Activated naive CD8-positive, alpha-beta T cell treated with anti-CD3 and anti-CD28 coated beads, Interleukin-2, amount 50 U/mL, for 24 hours (primary cell): ENCODE data around the gene IL15.
"Not testable (repeated sequence)": the region's sequence is repeated elsewhere in the genome, so short reads cannot be mapped to it uniquely, and the experiment has no call there.

Experiments used
- ATAC-seq: fragments of 150-1000 bp; cut with Tn5 transposase; one replicate; pipeline ENCODE4 v1.10.0; 2021
- DNase-seq: peaks from one replicate; pipeline ENCODE4 v3.0.0; 2021
- H3K27ac Mint-ChIP-seq: one replicate; pipeline ENCODE4 v1.8.0; 2021; ENCODE audit warnings: mild to moderate bottlenecking, mixed read lengths
- H3K27me3 Mint-ChIP-seq: one replicate; pipeline ENCODE4 v1.8.0; 2021; ENCODE audit warnings: mixed read lengths
- H3K36me3 Mint-ChIP-seq: one replicate; pipeline ENCODE4 v1.8.0; 2021; ENCODE audit warnings: low read depth, mixed read lengths
- H3K4me1 Mint-ChIP-seq: one replicate; pipeline ENCODE4 v1.8.0; 2021; ENCODE audit warnings: mixed read lengths
- H3K4me3 Mint-ChIP-seq: one replicate; pipeline ENCODE4 v1.8.0; 2021; ENCODE audit warnings: mild to moderate bottlenecking, moderate library complexity, mixed read lengths
- H3K9me3 Mint-ChIP-seq: one replicate; pipeline ENCODE4 v1.8.0; 2021; ENCODE audit warnings: mixed read lengths

IL15 gene

GRCh38 chr4:141660880-141661279 is 24.5 kb downstream of the IL15 start:
- Mint-ChIP-seq H3K4me3 (no peak overlapping the region), H3K9me3 (no peaks in the 10 kb centered on the region), H3K27ac (no peak overlapping the region), H3K36me3 (no peaks in the 10 kb centered on the region), H3K4me1 (peaks cover 4% of the 10 kb centered on the region), H3K27me3 (no peaks in the 10 kb centered on the region)
- ATAC-seq (no peak), DNase-seq (no peak)

GRCh38 chr4:141668200-141668910 is 32.0 kb downstream of the IL15 start:
- no peak overlapping the region for H3K27ac Mint-ChIP-seq

DNA sequence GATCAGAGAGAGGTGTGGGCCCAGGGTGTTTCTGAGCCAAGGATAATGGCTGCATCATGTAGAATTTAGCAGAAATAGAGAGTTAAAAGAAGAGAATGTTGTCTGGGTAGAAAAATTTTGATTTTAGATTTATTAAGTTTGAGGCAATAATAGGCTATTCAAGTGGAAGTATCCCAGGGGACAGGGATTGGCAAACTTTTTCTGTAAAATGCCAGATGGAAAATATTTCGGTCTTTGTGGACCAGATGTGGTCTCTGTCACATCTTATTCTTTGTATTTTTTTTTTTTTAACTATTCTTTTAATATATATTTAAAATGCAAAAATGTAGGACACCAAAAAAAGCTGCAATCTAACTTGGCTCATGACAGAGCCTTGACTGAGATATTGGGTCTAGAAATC is 33.1 kb downstream of the IL15 start:
- H3K36me3 Mint-ChIP-seq, result peaks cover 3% of the 10 kb centered on the region
- ATAC-seq (no peak), DNase-seq (no peak)
- H3K9me3 Mint-ChIP-seq, result no peaks in the 10 kb centered on the region
- H3K4me3 Mint-ChIP-seq, result no peak overlapping the region
- no peaks in the 10 kb centered on the region for H3K4me1 Mint-ChIP-seq
- peaks cover 4% of the 10 kb centered on the region for H3K27me3 Mint-ChIP-seq
- H3K27ac Mint-ChIP-seq, result no peak overlapping the region

More at GRCh38 chr4:141668200-141668910, 32.0 kb downstream of the IL15 start:
- DNase-seq, result no peak
- Mint-ChIP-seq H3K27me3 (peaks cover 4% of the 10 kb centered on the region), H3K9me3 (no peaks in the 10 kb centered on the region), H3K4me1 (no peaks in the 10 kb centered on the region), H3K4me3 (no peak overlapping the region), H3K36me3 (peaks cover 3% of the 10 kb centered on the region)
- ATAC-seq, result no peak

GRCh38 chr4:141675384-141675783 is 39.0 kb downstream of the IL15 start:
- no peaks in the 10 kb centered on the region for H3K36me3 Mint-ChIP-seq

DNA sequence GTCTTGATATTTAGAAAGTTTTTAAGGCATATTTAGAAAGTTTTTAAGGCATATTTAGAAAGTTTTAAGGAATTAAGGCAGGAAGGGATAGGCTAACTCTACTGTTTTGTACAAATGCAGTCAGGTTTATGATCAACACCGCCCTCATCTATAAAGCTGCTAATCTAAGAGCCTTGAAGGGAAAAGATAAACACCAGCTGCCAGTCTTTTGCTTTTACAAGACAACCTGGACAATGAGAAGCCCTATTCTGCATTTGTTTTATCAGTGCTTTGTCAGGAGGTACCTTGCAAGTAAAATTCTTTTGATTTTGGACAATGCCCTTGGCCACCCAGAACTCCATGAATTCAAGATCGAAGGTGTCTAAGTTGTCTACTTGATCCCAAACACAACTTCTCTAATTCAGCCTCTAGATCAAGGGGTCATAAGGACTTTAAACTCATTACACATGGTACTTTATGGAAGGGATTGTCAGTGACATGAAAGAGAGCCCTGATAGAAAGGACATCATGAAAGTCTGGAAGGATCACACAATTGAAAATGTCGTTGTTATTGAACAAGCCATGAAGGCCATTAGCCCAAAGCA is 39.8 kb downstream of the IL15 start:
- H3K27me3 Mint-ChIP-seq, result no peaks in the 10 kb centered on the region
- H3K4me1 Mint-ChIP-seq, result no peaks in the 10 kb centered on the region
- no peak overlapping the region for H3K4me3 Mint-ChIP-seq
- no peaks in the 10 kb centered on the region for H3K9me3 Mint-ChIP-seq
- H3K27ac Mint-ChIP-seq, result no peak overlapping the region
- no peaks in the 10 kb centered on the region for H3K36me3 Mint-ChIP-seq
- ATAC-seq (no peak), DNase-seq (no peak)

More at GRCh38 chr4:141675384-141675783, 39.0 kb downstream of the IL15 start:
- ATAC-seq (no peak), DNase-seq (no peak)
- Mint-ChIP-seq H3K9me3 (no peaks in the 10 kb centered on the region), H3K4me1 (no peaks in the 10 kb centered on the region), H3K27me3 (no peaks in the 10 kb centered on the region), H3K27ac (no peak overlapping the region), H3K4me3 (no peak overlapping the region)

GRCh38 chr4:141680060-141680459 is 43.7 kb downstream of the IL15 start:
- Mint-ChIP-seq H3K27me3 (peaks cover 1% of the 10 kb centered on the region), H3K4me1 (no peaks in the 10 kb centered on the region), H3K4me3 (no peak overlapping the region), H3K27ac (no peak overlapping the region), H3K36me3 (peaks cover 1% of the 10 kb centered on the region), H3K9me3 (no peaks in the 10 kb centered on the region)
- ATAC-seq (no peak), DNase-seq (no peak)

GRCh38 chr4:141684785-141685184 is 48.4 kb downstream of the IL15 start:
- ATAC-seq (no peak), DNase-seq (no peak)
- H3K27me3 Mint-ChIP-seq, result peaks cover 1% of the 10 kb centered on the region
- H3K36me3 Mint-ChIP-seq, result peaks cover 1% of the 10 kb centered on the region
- no peaks in the 10 kb centered on the region for H3K4me1 Mint-ChIP-seq
- no peak overlapping the region for H3K4me3 Mint-ChIP-seq
- no peaks in the 10 kb centered on the region for H3K9me3 Mint-ChIP-seq
- H3K27ac Mint-ChIP-seq, result no peak overlapping the region

DNA sequence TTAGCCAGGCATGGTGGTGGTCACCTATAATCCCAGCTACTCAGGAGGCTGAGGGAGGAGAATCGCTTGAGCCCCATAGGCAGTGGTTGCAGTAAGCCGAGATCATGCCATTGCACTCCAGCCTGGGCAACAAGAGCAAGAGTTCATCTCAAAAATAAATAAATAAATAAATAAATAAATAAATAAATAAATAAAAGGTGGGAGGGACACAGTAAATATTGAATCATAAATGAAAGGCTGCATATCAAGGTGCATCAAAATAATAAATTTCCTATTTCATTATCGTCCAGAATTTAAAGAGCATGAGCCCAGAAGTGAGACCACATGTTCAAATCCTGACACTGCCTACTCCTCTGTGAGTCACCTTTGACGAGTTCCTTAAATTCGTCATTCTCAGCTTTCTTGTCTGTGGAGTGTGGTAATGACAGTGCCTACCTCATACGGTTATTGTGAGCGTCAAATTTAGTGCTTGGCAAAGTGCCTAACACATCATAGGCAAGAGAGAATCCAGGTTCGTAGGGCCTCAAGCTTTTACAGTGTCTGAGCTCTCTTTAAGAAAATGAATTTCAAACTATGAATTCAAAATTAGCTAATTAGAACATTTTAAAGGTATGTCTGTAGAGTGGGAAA is 49.9 kb downstream of the IL15 start:
- Mint-ChIP-seq H3K27me3 (peaks cover 1% of the 10 kb centered on the region), H3K36me3 (peaks cover 1% of the 10 kb centered on the region), H3K27ac (no peak overlapping the region), H3K4me3 (no peak overlapping the region), H3K9me3 (no peaks in the 10 kb centered on the region), H3K4me1 (no peaks in the 10 kb centered on the region)
- ATAC-seq (peak; percentile 36), DNase-seq (no peak)

DNA sequence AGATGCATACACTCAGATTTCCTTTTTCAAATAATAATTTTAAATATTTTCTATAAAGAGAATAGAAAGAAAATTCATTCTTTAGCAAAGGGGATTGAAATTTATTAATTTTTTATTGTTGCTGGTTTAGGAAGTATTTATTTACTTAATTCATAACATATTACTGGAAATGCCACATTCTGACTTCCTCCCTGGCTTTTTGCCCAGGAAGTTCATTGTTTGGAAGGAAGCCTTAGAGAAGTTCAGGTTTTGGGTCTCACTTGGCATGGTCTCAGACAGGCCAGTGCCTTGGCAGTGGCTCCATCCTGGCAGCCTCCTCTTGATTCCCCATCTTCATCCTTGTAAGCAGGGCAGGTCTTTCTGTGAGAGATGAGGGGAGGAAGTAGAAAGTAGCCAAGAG is 50.5 kb downstream of the IL15 start:
- ATAC-seq (no peak), DNase-seq (no peak)
- Mint-ChIP-seq H3K4me1 (no peaks in the 10 kb centered on the region), H3K9me3 (no peaks in the 10 kb centered on the region), H3K36me3 (peaks cover 1% of the 10 kb centered on the region), H3K27me3 (peaks cover 1% of the 10 kb centered on the region), H3K4me3 (no peak overlapping the region), H3K27ac (no peak overlapping the region)

DNA sequence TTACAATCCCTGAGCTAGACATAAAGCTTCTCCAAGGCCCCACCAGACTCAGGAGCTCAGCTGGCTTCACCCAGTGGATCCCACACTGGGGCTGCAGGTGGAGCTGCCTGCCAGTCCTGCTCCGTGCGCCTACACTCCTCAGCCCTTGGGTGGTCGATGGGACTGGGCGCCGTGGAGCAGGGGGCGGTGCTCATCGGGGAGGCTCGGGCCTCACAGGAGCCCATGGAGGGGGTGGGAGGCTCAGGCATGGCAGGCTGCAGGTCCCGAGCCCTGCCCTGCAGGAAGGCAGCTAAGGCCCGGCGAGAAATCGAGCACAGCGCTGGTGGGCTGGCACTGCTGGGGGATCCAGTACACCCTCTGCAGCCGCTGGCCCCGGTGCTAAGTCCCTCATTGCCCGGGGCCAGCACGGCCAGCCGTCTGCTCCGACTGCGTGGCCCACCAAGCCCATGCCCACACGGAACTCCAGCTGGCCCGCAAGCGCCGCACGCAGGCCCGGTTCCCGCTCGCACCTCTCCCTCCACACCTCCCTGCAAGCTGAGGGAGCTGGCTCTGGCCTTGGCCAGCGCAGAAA is 53.4 kb downstream of the IL15 start:
- not testable (repeated sequence) for DNase-seq, H3K27ac Mint-ChIP-seq, H3K36me3 Mint-ChIP-seq, ATAC-seq, H3K9me3 Mint-ChIP-seq, H3K4me3 Mint-ChIP-seq, H3K27me3 Mint-ChIP-seq, H3K4me1 Mint-ChIP-seq

DNA sequence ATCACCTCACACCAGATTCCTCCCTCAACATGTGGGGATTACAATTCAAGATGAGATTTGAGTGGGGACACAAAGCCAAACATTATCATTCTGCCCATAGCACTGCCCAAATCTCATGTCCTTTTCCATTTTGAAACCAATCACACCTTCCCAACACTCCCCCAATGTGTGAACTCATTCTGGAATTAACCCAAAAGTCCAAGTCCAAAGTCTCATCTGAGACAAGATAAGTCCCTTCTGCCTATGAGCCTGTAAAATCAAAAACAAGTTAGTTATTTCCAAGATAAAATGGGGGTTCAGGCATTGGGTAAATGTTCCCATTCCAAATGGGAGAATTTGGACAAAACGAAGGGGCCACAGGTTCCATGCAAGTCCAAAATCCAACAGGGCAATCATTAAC is 54.9 kb downstream of the IL15 start:
- not testable (repeated sequence) for H3K27ac Mint-ChIP-seq, H3K4me3 Mint-ChIP-seq, H3K9me3 Mint-ChIP-seq, H3K27me3 Mint-ChIP-seq, H3K4me1 Mint-ChIP-seq, ATAC-seq, DNase-seq, H3K36me3 Mint-ChIP-seq

DNA sequence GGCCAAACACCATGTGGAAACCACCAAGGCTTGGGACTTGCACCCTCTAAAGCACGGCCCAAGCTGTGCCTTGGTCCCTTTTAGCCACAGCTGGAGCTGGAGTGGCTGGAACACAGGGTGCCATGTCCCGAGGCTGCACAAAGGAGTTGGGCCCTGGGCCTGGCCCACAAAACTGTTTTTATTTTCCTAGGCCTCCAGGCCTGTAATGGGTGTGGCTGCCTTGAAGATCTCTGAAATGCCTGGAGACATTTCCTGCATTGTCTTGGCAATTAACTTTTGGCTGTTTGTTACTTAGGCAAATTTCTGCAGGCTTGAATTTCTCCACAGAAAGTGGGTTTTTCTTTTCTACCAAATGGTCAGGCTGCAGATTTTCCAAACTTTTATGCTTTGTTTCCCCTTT is 55.7 kb downstream of the IL15 start:
- Mint-ChIP-seq H3K9me3 (no peaks in the 10 kb centered on the region), H3K4me1 (no peaks in the 10 kb centered on the region), H3K27ac (no peak overlapping the region), H3K27me3 (no peaks in the 10 kb centered on the region), H3K4me3 (no peak overlapping the region), H3K36me3 (no peaks in the 10 kb centered on the region)
- DNase-seq (no peak), ATAC-seq (no peak)

DNA sequence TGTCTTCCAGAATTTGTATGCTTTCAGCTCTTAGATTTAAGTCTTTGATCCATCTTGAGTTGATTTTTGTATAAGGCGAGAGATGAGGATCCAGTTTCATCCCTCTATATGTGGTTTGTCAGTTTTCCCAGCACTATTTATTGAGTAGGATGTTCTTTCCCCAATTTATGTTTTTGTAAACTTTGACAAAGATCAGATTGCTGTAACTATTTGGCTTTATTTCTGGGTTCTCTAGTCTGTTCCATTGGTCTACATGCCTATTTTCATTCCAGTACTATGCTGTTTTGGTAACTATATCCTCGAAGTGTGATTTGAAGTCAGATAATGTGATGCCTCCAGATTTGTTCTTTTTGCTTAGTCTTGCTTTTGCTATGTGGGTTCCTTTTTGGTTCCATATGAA is 60.7 kb downstream of the IL15 start:
- DNase-seq (no peak), ATAC-seq (no peak)
- no peak overlapping the region for H3K4me3 Mint-ChIP-seq
- no peaks in the 10 kb centered on the region for H3K27me3 Mint-ChIP-seq
- no peaks in the 10 kb centered on the region for H3K36me3 Mint-ChIP-seq
- no peak overlapping the region for H3K27ac Mint-ChIP-seq
- H3K9me3 Mint-ChIP-seq, result no peaks in the 10 kb centered on the region
- no peaks in the 10 kb centered on the region for H3K4me1 Mint-ChIP-seq

DNA sequence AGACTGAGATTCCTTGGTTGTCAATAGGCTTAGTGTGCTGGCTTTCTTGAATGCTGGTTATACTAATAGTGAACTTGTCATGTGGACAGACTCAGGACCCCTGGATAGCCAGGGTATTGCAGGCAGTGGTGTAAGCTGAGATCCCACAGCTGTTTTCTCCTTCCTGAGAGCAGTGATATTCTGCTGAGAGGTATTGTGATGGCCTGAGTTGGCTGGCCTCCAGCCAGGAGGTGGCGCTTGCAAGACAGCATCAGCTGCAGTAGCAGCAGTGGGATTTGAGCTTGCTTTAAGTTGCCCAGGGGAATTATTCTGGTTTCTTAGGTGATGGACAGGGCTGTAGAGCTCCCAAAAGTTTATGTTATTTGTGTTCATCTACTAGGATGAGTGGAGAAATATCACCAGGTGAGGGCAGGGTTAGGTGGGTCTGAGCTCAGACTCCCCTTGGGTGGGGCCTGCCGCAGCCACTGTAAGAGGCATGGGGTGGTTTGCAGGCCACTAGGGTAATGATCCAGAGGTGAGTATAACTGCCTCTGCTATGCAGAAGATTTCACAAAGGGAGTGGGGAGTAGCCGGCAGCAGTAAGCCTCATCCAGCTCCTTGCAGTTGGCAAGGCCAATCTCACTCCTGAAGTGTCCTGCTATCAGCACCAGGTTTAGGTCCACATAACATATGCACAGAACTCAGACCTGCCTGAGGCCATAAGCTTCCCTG is 66.2 kb downstream of the IL15 start:
- peaks cover 16% of the 10 kb centered on the region for H3K4me1 Mint-ChIP-seq
- H3K9me3 Mint-ChIP-seq, result peaks cover 9% of the 10 kb centered on the region
- no peak for ATAC-seq
- no peak for DNase-seq
- no peaks in the 10 kb centered on the region for H3K27me3 Mint-ChIP-seq
- no peak overlapping the region for H3K27ac Mint-ChIP-seq
- no peak overlapping the region for H3K4me3 Mint-ChIP-seq
- H3K36me3 Mint-ChIP-seq, result no peaks in the 10 kb centered on the region
